ENCODE measurements around the gene CRB2. TPM values are rescaled to one million over a fixed set of nuclear protein-coding genes. Genes with fewer than 3 reads are reported as not detected.

CRB2 gene
- total and polyA plus RNA-seq, 2 experiments from 2014 or later, result 5.5 to 7.0 TPM

DNA sequence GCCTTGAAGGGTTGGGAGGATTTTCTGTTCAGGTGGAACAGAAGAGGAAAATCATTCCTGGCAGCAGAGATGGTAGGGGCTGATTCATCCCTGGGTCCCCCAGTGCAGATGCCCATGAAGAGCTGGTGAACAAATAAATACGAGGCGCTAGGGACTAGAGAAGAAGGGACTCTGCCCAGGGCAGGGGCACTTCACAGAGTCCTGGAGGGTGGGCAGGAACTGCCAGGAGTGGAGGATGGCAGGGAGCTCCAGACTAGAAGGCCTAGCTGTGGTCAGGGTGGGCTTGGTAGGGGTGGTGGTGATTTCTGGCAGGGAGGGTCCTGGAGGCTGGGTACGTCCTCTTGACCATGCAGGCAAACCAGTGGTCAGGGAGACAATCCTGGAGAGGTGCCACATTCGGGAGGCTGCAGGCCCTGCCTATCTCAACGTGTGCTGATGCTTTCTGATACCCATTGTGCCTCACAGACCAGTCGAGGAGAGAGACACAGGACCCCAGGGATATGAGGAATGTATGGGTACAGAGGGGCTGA is 69.9 kb downstream of the CRB2 start:
- Histone ChIP-seq H3K9me2 (replicated peaks; ENCODE audit: insufficient read depth) (no peaks in the 10 kb centered on the region), H2AFZ (no peak overlapping the region), H3K36me3 (replicated peaks; ENCODE audit: insufficient read depth, low read depth) (no peaks in the 10 kb centered on the region), H3K4me2 (no peak overlapping the region), H4K20me1 (ENCODE audit: insufficient read depth, poor library complexity, severe bottlenecking) (no peaks in the 10 kb centered on the region), H3K9me3 (ENCODE audit: low read depth) (peaks cover 4% of the 10 kb centered on the region), H3K27me3 (no peaks in the 10 kb centered on the region), H3K27ac (no peak overlapping the region), H3K4me1 (ENCODE audit: insufficient read depth) (no peaks in the 10 kb centered on the region), H3K79me2 (no peaks in the 10 kb centered on the region), H3K4me3 (no peak overlapping the region)
- DNase-seq (ENCODE audit: low spot score), result no peak
- 93% methylated on average over 6 of the region's 6 CpGs for WGBS (ENCODE audit: low lambda C conversion rate, missing lambda C conversion rate)
- TF ChIP-seq, protein P1, sequence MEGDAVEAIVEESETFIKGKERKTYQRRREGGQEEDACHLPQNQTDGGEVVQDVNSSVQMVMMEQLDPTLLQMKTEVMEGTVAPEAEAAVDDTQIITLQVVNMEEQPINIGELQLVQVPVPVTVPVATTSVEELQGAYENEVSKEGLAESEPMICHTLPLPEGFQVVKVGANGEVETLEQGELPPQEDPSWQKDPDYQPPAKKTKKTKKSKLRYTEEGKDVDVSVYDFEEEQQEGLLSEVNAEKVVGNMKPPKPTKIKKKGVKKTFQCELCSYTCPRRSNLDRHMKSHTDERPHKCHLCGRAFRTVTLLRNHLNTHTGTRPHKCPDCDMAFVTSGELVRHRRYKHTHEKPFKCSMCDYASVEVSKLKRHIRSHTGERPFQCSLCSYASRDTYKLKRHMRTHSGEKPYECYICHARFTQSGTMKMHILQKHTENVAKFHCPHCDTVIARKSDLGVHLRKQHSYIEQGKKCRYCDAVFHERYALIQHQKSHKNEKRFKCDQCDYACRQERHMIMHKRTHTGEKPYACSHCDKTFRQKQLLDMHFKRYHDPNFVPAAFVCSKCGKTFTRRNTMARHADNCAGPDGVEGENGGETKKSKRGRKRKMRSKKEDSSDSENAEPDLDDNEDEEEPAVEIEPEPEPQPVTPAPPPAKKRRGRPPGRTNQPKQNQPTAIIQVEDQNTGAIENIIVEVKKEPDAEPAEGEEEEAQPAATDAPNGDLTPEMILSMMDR (IDR thresholded peaks at IDR 0.05; ENCODE audit: poor library complexity), result no peak
- TF ChIP-seq EZH2phosphoT487 (IDR thresholded peaks at IDR 0.05; ENCODE audit: low read depth, severe bottlenecking, unreplicated experiment), result no peak
- TF ChIP-seq EZH2 (IDR thresholded peaks at IDR 0.05; ENCODE audit: borderline replicate concordance), result no peak

DNA sequence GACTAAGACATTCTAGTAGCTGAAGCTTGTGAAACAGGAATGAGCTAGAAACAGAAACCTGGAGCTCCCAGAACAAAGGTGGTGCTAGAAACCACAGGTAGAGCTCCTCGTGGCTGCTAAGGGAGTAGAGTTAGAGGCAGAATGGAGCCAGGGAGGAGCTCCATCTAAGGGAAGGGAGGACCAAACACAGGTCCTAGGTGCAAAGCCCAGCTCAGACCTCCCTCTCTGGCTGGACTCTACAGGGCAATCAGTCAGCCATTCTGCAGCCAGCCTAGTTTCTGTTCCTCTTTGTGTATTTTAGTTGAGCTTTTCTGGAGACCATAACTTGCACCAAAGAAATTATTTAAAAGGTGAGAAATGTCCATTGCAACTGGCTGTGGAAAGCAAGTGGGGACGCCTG is 70.4 kb downstream of the CRB2 start:
- DNase-seq (ENCODE audit: low spot score), result no peak
- no peak overlapping the region for H3K27ac ChIP-seq
- H3K9me3 ChIP-seq (ENCODE audit: low read depth), result peaks cover 4% of the 10 kb centered on the region
- H3K36me3 ChIP-seq (replicated peaks; ENCODE audit: insufficient read depth, low read depth), result no peaks in the 10 kb centered on the region
- H3K79me2 ChIP-seq, result no peaks in the 10 kb centered on the region
- H3K9me2 ChIP-seq (replicated peaks; ENCODE audit: insufficient read depth), result no peaks in the 10 kb centered on the region
- no peak overlapping the region for H3K4me2 ChIP-seq
- no peaks in the 10 kb centered on the region for H3K4me1 ChIP-seq (ENCODE audit: insufficient read depth)
- TF ChIP-seq, protein P1 (IDR thresholded peaks at IDR 0.05; ENCODE audit: poor library complexity), result no peak
- TF ChIP-seq EZH2phosphoT487 (IDR thresholded peaks at IDR 0.05; ENCODE audit: low read depth, severe bottlenecking, unreplicated experiment), result no peak
- TF ChIP-seq EZH2 (IDR thresholded peaks at IDR 0.05; ENCODE audit: borderline replicate concordance), result no peak
- no peaks in the 10 kb centered on the region for H3K27me3 ChIP-seq
- no peaks in the 10 kb centered on the region for H4K20me1 ChIP-seq (ENCODE audit: insufficient read depth, poor library complexity, severe bottlenecking)
- H2AFZ ChIP-seq, result no peak overlapping the region
- H3K4me3 ChIP-seq, result no peak overlapping the region
- 75% methylated on average over 2 of the region's 2 CpGs for WGBS (ENCODE audit: low lambda C conversion rate, missing lambda C conversion rate)

MicroRNAs within 50 kb of the gene (microRNA counts, 767-probe panel; counts per million panel counts)
- not detected for microRNA hsa-miR-601

Small RNA genes within 50 kb of the gene (microRNA-seq; reads per million reads assigned to microRNA genes)
- not detected for gene MIR601

Small RNA genes within 50 kb of the gene (small RNA-seq; reads per million reads assigned to genes)
- not detected for gene MIR601

Other genes with a start within 250 kb of the CRB2 start
- gene STRBP, start 87.6 kb upstream of the CRB2 start, total RNA-seq, result 25.8 and 26.8 TPM in 2 replicates
- 27.7 and 28.1 TPM in 2 replicates for gene STRBP, start 87.6 kb upstream of the CRB2 start, polyA plus RNA-seq